HUDEP-2 (cell line): ENCODE data around the gene WDFY4.

Experiments
- DNase-seq, 76 experiments: peaks; one replicate each; lab custom pipeline; 2025; ENCODE audit not compliant: unreplicated experiment in 76 of 76; lab: John Stamatoyannopoulos, UW

WDFY4 gene

DNA sequence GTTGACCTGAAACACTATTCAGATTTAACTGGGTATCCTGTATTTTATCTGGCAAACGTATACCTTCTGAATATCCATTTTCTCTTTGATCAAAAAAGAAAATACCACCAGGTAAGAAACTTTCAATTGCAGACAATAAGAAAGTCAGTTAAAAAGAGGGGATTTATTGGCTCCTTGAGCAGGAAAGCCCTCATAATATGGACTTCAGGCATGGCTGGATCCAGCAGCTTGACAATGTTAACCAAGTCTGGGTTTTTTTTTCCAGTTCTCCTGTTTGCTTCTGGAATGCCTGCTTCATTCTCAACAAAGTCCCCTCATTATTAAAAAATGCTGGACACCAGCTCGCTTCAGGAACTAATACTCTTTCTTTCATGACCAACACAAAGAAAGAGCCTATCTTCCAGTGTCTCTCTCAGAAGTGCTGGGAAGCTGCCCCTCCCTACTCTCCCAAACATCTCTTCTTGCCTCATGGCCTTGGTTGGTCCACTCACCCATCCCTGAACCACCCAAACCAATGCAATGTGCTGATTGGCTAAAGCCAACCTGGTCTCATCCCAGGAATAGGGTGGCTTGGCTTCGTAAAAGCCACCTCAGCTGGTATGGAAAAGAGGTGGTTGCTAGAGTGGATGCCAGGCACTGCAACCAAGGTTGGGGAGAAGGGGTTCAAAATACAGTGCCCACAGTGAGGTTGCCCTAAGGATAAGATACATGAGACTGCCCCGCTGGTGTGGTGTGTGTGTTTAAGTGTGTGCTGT lies 30.6 kb upstream of the WDFY4 start:
- no peak for DNase-seq

DNA sequence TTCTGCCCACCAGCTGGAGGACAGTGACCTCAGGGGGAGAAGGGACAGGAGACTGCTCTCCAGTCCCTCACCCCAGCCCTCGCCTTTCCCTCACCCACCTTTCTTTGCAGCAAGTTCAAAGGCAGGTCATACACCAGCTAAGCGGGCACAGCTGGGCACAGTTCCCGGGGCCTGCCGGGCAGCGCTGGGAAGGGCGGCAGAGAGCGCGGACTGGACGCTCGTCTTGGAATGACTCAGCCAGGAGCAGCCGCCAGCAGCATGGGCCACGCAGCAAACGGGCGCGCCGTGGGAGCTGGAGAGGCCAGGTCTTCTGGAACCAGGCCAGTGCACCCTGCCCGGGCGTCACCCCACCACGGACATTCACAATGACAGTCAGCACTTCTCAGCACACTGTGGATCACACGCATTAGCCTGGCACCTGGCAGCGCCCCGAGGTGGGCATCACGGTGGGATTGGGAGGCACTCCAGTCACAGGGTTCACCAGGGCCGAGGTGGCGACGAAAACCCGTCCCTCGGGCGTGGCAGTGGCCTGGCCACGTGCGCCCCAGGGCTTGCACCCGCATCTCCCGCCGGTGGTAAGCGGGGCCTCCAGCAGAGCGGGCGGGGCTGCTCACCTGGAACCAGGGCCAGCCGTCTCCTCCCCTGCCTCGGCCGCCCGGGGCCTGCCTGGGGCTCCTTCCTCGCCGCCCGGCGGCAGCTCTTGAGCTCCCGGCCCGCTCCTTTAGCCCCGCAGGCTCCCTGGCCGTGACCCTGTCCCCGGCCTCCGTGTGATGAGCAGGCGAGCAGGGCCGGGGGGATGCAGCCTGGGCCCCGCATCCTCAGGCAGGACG lies 29.0 kb upstream of the WDFY4 start:
- DNase-seq, result peak in 1 of 76 experiments; percentile 24

DNA sequence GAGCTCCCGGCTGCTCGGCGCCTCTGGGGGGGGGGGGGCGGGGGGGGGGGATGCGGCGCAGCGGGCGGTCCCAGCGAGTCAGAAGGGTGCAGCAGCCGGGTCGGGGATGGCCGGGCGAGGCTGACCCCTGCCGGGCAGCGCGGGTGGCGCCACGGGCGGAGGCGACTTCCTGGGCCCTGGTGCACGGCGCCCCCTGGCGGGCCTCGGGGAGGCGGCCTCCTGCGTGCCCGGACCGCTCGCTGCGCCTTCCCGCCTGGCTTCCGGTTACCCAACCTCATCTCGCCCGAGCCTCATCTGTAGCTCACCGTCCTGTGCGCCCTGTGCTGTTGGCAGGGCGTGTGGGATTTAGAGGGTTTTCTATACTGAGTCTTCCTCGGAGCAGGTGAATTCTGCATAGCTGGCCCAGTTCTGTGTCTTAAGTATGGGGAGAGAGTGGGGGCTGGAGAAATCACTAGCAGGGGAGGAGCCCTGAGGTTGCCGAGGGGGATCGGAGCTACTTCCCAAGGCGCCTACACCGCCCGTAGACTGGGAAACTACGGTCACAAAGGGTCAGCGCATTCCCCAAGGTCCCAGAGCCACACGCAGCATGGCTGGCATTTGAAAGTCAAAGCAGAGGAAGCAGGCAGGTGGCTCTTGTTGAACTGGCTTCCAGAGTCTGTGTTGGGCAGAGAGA lies 28.3 kb upstream of the WDFY4 start:
- DNase-seq, result peak in 71 of 76 experiments; percentile 5 to 88 (median 67)

DNA sequence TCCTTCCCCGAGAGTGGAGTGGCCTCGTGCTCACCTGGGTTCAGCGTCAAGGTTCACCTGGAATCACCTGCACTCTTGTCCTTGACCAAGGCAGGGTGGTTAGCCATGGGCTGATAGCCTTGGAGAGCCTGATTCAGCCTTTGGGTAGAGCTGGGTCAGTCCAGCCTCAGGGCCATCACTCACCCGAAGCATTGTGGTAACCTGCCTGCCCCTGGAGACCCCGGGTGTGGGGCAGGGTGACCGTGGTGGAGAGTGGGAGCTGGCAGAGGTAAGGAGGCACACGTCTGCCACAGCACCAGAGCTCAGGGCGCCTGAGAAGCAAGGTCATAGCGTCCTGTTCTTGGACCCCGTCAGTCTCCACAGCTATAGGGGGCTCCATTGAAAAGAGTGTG lies 27.8 kb upstream of the WDFY4 start:
- peak in 1 of 76 experiments; percentile 10 for DNase-seq

DNA sequence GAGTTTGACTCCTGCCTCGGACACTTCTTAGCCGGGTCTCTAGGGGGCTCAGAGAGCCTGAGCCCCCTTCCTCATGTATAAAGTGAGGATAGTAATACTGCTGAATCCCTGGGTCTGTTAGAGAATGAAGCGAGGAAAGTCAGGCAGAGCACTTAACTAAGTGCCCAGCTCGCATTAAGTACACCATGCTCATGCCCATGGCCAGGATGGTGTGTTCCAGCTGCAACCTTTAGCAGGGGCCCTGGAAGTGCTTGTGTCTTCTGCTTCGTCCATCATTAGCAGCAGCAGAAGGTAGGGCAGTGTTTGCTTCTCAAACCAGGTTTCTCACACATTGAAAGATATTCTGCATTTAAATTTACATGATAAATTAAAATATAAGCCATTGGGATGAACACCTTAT lies 27.3 kb upstream of the WDFY4 start:
- no peak for DNase-seq

DNA sequence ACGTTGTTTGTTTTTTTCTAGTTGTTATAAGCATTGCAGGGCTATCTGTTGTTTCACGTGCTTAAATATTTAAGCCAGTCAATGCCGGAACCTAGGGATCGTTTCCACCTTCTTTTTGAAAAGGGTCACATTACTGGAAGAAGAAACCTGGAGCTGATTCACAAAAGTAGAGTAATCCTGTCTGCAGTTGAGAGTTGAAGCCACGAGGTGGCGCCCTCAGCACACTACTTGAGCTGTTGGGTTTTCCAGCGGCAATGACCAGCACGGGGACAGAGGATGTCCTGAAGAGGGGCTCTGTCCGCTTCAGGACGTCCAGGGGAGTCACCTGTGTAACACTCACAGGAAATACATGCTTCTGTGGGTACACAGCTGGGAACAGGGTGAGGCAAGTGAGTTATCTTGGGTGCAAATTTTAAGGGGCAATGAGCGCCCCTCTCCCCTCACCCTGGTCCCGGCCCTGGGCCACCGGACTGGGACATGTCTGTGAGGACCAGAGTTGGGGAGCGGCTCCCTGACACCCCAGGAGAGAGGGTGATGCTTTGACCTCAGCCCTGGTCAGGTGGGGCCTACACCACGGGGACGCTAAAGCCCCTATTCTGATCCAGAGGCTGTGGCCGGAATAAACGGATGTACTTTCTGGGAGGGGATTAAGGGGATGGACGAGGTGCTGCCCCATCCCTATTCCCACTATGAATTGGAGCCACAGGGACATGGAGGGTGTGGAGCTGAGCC lies 26.3 kb upstream of the WDFY4 start:
- peak in 49 of 76 experiments; percentile 1 to 64 (median 25) for DNase-seq

DNA sequence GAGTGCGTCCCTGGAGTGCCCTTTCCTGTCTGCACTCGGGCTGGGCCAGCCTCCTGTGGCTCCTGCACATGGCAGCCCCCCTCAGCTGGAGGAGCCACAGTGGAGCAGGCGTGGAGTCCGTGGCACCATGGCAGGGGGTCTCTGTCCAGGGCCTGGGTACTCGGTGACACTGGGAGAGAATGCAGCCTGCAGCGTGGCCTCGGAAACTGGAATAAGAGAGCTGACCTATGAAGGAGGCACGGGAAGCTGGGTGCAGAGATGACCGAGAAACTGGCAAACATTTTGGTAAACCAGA lies 25.8 kb upstream of the WDFY4 start:
- no peak for DNase-seq

DNA sequence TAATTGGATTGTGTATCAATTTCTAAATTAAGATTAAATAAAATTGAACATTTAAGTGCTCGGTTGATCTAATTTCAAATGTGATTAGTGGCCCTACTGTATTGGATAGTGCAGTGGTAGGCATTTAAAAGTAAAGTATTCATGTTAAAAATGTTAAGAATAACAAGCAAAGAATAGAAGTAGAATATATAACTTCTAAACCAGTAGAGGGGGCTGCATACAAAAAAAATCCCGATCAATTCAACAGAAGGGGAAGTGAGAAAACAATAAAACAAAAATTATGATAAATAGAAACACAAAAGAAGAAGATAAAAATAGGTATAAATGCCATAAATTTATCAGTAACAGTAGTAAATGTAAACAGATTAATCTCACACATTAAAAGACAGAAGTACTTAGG lies 24.9 kb upstream of the WDFY4 start:
- DNase-seq, result peak in 1 of 76 experiments; percentile 5

DNA sequence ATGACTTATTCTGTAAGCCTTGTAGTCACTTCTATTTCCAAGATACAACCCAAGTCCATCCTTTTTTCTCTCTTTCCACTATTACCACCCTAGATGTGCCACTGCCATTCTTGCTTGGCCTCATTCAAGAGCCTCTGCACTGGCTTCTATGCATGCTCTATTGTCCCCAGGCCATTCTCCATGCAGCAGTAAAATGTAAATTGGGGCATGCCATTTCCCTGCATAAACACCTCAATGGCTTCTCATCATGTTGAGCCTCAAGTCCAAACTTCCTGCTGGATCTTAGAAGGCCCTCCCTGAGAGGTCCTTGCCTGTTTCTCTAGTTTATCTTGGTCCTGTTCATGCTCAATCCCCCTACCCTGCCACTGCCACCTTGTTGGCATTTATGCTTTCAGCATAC lies 23.2 kb upstream of the WDFY4 start:
- DNase-seq, result no peak

DNA sequence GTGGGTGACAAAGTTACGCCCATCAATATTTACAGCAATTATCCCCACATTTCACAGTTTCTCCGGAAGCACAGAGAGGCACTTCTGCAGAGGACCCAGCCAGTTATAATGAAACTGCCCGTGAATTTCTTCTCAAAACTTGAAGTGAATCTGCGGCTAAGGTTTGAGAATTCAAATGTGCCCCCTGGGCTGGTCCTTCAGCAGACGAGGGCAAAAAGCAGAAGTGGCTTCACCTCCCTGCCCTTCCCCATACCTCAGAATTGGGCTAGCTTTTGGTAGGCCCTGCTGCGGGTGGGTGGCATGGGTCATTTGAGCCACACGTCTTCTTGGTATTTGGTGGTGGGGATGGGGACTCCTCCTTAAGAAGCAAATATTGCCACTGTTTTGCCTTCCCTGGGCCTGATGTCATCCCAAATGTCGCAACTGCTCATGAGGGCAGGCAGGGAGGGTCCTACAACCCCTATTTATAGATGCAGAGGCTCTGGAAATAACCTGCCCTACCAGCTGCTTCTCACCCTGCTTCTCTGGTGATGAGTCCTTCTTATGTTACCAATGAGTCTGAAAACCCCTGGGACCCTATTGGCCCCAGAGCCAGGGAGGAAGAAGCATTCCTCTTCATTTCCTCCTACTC lies 16.6 kb upstream of the WDFY4 start:
- no peak for DNase-seq

DNA sequence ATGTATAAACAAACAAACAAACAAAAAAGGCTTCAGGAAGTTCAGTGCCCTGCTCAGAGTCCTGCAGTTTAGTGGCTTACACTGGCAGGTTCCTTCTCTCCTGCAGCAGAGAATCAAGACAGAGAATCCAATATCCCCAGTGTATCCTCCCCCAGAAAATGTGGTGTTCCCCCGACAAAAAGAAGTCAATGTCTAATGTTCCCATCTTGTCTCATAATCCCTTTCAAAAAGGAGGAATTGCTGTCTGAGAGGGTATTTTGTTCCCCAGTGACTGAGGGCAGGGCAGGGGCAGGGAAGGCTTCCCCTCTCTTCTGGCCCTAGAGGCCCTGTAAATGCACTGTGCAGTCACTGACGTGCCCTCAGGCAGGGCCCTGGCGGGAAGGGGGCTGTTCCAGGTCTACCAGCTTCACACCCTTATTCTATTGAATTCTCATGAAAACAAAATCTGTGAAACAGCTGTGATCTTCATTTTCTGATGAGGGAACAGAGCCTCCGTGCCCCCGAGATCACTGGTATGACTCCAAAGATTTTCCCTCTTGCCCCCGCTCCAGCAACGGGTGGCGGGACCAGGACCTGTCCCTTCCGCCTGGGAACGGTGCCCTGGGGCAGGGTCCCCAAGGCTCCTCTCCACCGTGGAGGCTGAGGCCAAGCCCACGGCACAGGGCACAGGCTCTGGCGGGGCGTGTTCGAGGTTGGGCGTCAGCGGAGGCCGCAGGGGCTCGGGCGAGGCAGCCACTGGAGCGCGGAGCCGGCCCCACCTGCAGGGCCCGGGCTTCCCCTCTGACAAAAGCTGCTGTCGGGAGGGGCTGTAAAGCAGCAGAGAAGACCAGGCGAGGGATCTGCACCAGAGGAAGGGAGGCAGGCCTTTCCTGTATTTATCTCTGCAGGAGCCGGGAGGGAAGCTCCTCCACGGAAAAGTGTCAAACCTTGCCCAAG lies 13.4 kb upstream of the WDFY4 start:
- no peak for DNase-seq

DNA sequence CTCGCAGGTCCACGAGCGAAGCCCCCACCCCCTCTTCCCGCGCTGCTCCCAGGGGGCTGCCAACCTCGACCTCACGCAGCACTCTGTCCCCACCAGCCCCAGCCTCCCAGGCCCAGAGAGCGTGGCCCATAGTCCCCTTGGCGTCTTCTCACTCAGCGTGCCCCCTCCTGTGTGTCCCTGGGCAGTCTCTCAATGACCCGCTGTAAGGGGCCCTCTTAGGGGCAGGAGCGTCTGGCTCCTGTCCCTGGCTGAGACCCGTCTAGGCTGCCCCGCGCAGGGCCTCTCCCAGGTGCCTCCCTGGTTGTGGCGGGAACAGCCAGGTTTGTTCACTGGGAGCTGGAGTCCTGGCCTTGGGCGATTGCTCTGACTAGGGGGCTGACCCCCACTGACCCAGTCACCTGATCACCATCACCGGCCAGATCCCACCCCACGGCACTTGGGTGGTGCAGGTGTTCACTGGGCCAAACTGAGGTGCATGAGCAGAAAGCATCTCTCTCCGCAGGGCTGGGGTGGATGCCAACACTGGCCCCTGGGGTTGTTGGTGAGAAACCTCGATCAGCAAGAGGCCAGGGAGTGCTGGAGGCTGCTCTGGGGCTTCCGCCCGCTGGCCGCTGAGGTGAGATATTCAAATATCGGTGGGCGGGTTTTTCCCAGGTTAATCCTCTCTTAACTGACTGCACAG lies 12.6 kb upstream of the WDFY4 start:
- DNase-seq, result no peak

DNA sequence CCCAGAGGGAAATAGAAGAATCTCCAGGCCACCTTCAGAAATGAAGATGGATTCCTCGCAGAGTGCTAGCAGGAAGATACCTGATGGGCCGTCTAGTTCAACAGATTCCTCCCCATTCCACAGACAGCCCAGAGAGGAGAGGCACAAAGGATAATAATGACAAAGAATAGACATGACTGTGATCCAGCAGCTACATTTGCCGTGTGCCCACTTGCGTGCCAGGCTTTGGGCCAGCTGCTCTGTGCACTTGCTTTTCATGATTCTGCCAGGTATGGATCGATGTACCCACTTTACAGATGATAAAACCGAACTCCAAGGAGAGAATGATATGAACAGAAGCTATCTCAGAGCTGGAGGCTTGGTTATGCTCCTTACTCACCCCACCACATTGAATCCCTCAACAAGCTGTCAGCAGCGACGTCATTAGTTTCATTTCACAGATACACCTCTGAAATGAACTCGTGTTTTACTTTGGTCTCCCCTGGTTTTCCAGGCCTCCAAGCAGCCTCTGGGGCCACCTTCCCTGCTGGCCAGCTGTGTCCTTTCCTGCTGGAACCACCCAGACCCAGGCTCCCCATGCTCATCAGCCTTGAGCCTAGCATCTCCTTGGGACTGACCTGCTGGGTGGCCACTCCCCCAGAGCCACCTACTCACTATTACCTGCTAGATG lies 11.9 kb upstream of the WDFY4 start:
- no peak for DNase-seq

DNA sequence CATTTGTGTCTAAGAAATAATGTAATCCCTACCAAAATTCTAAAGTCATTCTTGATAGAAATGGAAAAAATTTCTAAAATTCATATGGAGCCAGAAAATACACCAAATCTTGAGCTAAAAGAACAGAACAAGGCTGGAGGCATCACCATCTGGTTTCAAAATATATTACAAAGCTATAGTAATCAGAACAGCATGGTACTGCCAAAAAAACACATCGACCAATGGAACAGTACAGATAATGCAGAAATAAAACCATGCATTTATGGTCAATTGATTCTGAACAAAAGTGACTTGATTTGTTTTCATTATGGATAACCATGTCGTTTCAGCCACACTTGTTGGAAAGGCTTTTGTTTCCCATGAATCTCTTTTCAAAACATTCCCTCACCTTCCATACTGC lies 7.0 kb upstream of the WDFY4 start:
- DNase-seq, result no peak

DNA sequence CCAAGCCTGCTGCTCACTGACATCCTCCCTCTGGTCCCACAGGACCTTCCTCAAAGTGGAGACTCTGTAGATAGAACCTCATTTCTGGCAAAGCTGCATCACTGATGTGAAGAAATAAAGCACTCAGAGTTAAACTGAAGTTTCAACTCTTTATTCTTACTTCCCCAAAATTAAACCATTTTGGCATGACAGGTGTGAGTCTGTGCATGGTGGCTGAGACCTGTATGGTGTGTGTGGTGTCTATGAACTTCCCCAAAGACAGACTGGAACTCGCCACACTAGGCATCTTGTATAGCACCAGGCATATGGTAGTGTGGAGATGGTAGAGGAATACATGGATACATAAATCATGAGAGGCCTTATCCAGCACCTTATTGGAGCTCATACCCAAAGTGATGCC lies 6.6 kb upstream of the WDFY4 start:
- no peak for DNase-seq

DNA sequence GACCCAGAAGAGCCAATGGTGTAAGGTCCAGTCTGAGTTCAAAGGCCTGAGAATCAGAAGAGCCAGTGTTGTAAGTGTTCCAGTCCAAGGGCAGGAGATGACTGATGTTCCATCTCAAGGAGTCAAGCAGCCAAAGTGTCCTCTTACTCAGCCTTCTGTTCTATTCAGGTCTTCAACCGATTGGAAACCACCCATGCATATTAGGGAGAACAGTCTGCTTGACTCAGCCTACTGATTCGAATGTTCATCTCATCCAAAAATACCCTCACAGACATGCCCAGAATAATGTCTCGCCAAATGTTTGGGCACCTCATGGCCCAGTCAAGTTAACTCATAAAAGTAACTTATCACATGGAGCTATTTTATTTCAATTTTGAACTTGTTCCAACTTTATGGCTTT lies 2.9 kb upstream of the WDFY4 start:
- DNase-seq, result no peak

DNA sequence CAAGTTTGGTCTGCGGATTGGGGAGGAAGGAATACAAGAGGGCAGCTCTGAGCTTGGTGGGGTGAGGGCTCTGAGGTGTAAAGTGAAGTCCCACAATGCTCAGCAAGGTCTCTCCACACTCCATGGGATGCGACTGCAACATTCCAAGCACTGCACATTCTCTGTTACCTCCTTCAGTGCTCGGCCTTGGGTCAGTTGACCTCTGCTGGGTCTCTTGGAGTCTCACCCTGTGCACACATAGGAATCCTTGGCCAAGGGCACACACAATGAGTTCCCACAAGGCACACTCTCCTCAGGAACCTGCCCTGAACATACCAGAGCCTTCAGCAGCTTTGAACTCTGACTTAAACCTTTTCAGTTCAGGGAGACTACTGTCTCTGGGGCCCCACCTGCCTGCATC lies 2.4 kb upstream of the WDFY4 start:
- DNase-seq, result no peak

DNA sequence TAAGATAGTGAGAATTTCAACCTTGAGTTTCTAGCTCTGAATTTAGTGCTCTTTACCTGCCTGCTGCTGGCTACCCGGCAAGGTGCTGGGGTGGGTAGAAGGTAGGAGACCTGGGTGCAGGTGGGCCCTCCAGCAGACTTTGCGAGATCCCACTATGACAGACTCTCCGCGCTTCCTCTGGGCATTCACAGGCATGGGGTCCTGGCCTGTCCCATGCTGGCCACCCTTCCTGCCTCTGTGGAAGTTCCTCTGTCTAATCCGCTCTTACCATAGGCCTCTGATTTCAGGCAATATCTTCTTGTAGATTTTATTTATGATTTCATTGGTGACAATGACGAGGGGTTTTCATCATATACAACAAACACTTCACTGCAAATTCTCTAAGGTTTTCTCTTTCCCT lies 1.2 kb upstream of the WDFY4 start:
- no peak for DNase-seq
